Body of pancreas (tissue), 4 donors: ENCODE results near the gene DNAJC11.

Experiments
- POLR2A ChIP-seq, 3 donors: fragments of 450-650 bp; IDR thresholded peaks; one replicate each; pipeline ENCODE4 v1.6.1; 2016; ENCODE audit warnings: antibody characterized with exemption in 3 of 3, mild to moderate bottlenecking in 2 of 3
- TF ChIP-seq, protein P1 (sequence below), 7 experiments: fragments of 450-650 bp in 4 of 7; fragments of 200-600 bp in 3 of 7; sonication (generic) in 3 of 7; IDR thresholded peaks; one replicate each; pipeline ENCODE4 v1.5.1; 2016 to 2019; ENCODE audit warnings: antibody characterized with exemption in 7 of 7

DNA sequence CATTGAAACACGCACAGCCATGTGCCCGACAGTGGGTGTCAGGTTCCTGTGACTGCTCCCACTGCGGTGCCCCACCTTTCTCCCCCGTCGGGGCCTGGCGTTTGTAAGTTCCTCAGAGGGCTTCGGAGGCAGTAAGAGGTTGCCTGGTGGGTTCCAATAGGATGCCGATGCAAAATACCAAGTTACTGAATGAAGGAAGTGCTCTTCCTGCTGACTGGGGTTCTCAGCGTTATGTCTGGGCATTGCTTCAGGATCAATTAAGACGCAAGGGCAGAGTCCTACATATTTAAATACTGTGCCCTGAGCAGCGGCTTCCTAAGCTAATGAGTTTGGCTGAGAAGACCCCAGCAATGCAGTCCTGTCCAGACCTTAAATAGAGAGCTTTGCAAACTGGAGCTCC is 28.9 kb upstream of the DNAJC11 start:
- TF ChIP-seq, protein P1, sequence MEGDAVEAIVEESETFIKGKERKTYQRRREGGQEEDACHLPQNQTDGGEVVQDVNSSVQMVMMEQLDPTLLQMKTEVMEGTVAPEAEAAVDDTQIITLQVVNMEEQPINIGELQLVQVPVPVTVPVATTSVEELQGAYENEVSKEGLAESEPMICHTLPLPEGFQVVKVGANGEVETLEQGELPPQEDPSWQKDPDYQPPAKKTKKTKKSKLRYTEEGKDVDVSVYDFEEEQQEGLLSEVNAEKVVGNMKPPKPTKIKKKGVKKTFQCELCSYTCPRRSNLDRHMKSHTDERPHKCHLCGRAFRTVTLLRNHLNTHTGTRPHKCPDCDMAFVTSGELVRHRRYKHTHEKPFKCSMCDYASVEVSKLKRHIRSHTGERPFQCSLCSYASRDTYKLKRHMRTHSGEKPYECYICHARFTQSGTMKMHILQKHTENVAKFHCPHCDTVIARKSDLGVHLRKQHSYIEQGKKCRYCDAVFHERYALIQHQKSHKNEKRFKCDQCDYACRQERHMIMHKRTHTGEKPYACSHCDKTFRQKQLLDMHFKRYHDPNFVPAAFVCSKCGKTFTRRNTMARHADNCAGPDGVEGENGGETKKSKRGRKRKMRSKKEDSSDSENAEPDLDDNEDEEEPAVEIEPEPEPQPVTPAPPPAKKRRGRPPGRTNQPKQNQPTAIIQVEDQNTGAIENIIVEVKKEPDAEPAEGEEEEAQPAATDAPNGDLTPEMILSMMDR (IDR thresholded peaks at IDR 0.05), result no peak
- no peak for TF ChIP-seq POLR2A (IDR thresholded peaks at IDR 0.05)
